CD4-positive, CD25-positive, alpha-beta regulatory T cell (primary cell): Measurements from ENCODE around the gene TWF2. TPM values are rescaled to one million over a fixed set of nuclear protein-coding genes. Genes with fewer than 3 reads are reported as not detected.

ENCODE experiments used
- ATAC-seq, 2 donors: fragments of 150-1000 bp; cut with Tn5 transposase; one replicate each; pipeline ENCODE4 v1.10.0; 2021; ENCODE audit warnings: low read depth in 2 of 2, moderate number of reproducible peaks in 2 of 2, moderate library complexity in 1 of 2
- DNase-seq, 3 donors: peaks; one replicate each; pipeline versions ENCODE4 v3.0.0 to v3.0.0-alpha.2; 2012 to 2022; ENCODE audit warnings: mixed read lengths in 1 of 3
- H3K27ac ChIP-seq: one replicate; pipeline ENCODE4 v1.7.0; 2013; ENCODE audit warnings: mild to moderate bottlenecking, low read length; ENCODE audit not compliant: insufficient read depth, poor library complexity, severe bottlenecking
- H3K27me3 ChIP-seq: one replicate; pipeline ENCODE4 v1.7.0; 2013; ENCODE audit warnings: low read length; ENCODE audit not compliant: control insufficient read depth, insufficient read depth
- H3K36me3 ChIP-seq: one replicate; pipeline ENCODE4 v1.7.0; 2013; ENCODE audit warnings: mild to moderate bottlenecking, low read length, moderate library complexity; ENCODE audit not compliant: control insufficient read depth, insufficient read depth
- H3K4me1 ChIP-seq: 2 replicates; pipeline ENCODE4 v1.7.0; 2013; ENCODE audit warnings: mild to moderate bottlenecking, low read length; ENCODE audit not compliant: insufficient read depth, control insufficient read depth, poor library complexity, severe bottlenecking
- H3K4me3 ChIP-seq: one replicate; pipeline ENCODE4 v1.7.0; 2013; ENCODE audit warnings: low read depth, mild to moderate bottlenecking, low read length, moderate library complexity
- H3K9me3 ChIP-seq, 2 experiments: 1 replicate in 1 of 2; 2 replicates in 1 of 2; pipeline ENCODE4 v1.7.0; 2013; ENCODE audit warnings: low read length in 2 of 2, mild to moderate bottlenecking in 1 of 2, moderate library complexity in 1 of 2; ENCODE audit not compliant: control insufficient read depth in 2 of 2
- H3K27ac Mint-ChIP-seq, 3 donors: one replicate each; pipeline ENCODE4 v1.8.0; 2020 to 2022; ENCODE audit warnings: mild to moderate bottlenecking in 3 of 3, mixed read lengths in 3 of 3, moderate library complexity in 2 of 3
- H3K27me3 Mint-ChIP-seq: one replicate; pipeline ENCODE4 v1.8.0; 2022; ENCODE audit warnings: mild to moderate bottlenecking, mixed read lengths
- H3K36me3 Mint-ChIP-seq: one replicate; pipeline ENCODE4 v1.8.0; 2020; ENCODE audit warnings: mixed read lengths
- H3K4me1 Mint-ChIP-seq, 4 donors: one replicate each; pipeline ENCODE4 v1.8.0; 2020 to 2022; ENCODE audit warnings: mixed read lengths in 4 of 4, mild to moderate bottlenecking in 1 of 4
- H3K4me3 Mint-ChIP-seq, 4 donors: one replicate each; pipeline ENCODE4 v1.8.0; 2020 to 2022; ENCODE audit warnings: mild to moderate bottlenecking in 4 of 4, mixed read lengths in 4 of 4, moderate library complexity in 3 of 4
- H3K9me3 Mint-ChIP-seq, 7 donors: one replicate each; pipeline ENCODE4 v1.8.0; 2020 to 2022; ENCODE audit warnings: mixed read lengths in 7 of 7, mild to moderate bottlenecking in 3 of 7, moderate library complexity in 2 of 7
- polyA plus RNA-seq, 4 donors: library from polyadenylated mRNA; unstranded; fragments of 300-500 nt; fragmentation: Illumina TruSeq; gene quantifications; one replicate each; pipeline ENCODE4 v1.2.3, GENCODE V29; 2021
- total RNA-seq: library from RNA; stranded (reverse); gene quantifications from one replicate; pipeline ENCODE4 v1.2.3, GENCODE V29; 2022

Gene TWF2
- total and polyA plus RNA-seq, 5 donors from 2014 or later: 62.4 to 142 (median 124) TPM

DNA sequence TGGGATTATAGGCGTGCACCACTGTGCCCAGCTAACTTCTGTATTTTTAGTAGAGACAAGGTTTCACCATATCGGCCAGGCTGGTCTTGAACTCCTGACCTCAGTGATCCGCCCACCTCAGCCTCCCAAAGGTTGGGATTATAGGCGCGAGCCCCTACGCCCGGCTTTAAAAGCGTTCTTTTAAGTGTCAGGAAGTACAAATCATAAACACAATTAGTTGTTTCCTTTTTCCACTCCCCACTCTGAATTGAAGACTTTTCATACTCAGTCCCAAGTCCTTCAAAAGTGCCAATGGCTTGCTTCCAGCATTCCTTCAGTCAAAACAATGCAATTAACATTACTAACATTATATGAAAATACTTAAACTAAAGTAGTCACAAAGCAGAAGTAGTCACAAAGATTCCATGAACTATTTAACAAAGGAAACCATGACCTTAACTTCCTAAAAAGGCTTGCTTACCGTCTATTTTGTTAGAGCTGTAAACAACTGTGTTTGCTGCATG is 31.3 kb upstream of the TWF2 start:
- Mint-ChIP-seq H3K27me3 (no peaks in the 10 kb centered on the region), H3K4me1 (peaks cover 21 to 94% (median 69%) of the 10 kb centered on the region in 4 donors), H3K27ac (peak overlapping the region; percentile 96 to 98 (median 96)), H3K9me3 (no peaks in the 10 kb centered on the region), H3K4me3 (peak overlapping the region; percentile 86 to 97 (median 90)), H3K36me3 (peaks cover 53% of the 10 kb centered on the region)
- H3K27ac ChIP-seq: peak overlapping the region; percentile 82
- peak overlapping the region; percentile 65 for H3K4me3 ChIP-seq
- ATAC-seq (no peak), DNase-seq (no peak)
- H3K4me1 ChIP-seq: peaks cover 80% of the 10 kb centered on the region
- H3K36me3 ChIP-seq: peaks cover 55% of the 10 kb centered on the region
- H3K9me3 ChIP-seq: no peaks in the 10 kb centered on the region
- H3K27me3 ChIP-seq: no peaks in the 10 kb centered on the region

DNA sequence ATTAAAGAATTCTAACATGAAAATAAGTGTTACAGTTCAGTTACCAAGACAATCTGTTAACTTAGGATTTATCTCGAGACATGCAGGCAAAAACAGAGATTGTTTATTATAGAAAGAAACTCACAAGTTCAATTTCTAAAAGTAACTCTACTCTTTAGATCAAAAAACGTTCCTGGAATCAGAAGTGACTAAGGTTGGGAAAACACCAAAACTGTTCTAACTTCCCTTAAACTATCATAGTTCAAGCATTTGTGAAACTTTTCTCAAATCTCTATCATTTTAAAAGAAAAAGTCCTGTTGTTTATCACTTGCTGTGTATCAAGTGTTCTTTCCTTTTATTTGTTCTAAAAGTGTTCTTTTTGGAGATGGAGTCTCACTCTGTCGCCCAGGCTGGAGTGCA is 30.8 kb upstream of the TWF2 start:
- H3K27ac ChIP-seq: peak overlapping the region; percentile 82
- Mint-ChIP-seq H3K4me1 (peaks cover 21 to 90% (median 66%) of the 10 kb centered on the region in 4 donors), H3K4me3 (peak overlapping the region; percentile 86 to 97 (median 90)), H3K27me3 (no peaks in the 10 kb centered on the region), H3K36me3 (peaks cover 55% of the 10 kb centered on the region), H3K9me3 (no peaks in the 10 kb centered on the region), H3K27ac (peak overlapping the region; percentile 96 to 98 (median 96))
- no peaks in the 10 kb centered on the region for H3K27me3 ChIP-seq
- peak overlapping the region; percentile 65 for H3K4me3 ChIP-seq
- DNase-seq (no peak), ATAC-seq (no peak)
- no peaks in the 10 kb centered on the region for H3K9me3 ChIP-seq
- H3K4me1 ChIP-seq: peaks cover 75% of the 10 kb centered on the region
- peaks cover 60% of the 10 kb centered on the region for H3K36me3 ChIP-seq

DNA sequence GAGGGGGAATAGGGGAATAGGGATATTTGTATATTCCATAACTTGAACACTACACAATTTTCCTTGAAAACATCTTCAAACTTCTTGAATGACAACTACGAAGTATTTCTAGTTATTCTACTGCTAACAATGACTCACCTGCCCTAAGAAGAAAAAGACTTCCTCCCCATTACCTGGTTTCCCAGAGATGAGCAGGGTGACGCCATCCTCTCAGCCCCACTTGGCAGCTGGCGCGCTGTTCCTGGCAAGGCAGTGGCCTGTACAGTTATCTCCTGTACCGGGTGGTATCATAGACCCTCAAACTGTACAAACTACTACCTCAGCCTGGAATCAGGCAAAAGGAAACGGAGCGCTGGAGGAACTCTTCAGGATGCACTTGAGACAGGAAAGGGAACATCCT is 29.1 kb upstream of the TWF2 start:
- Histone ChIP-seq H3K4me1 (peaks cover 65% of the 10 kb centered on the region), H3K4me3 (peak overlapping the region; percentile 43), H3K36me3 (peaks cover 68% of the 10 kb centered on the region), H3K27me3 (no peaks in the 10 kb centered on the region), H3K27ac (peak overlapping the region; percentile 82), H3K9me3 (no peaks in the 10 kb centered on the region)
- H3K27me3 Mint-ChIP-seq: no peaks in the 10 kb centered on the region
- peak overlapping the region; percentile 59 to 91 (median 87) for H3K27ac Mint-ChIP-seq
- H3K36me3 Mint-ChIP-seq: peaks cover 62% of the 10 kb centered on the region
- peaks cover 33 to 90% (median 66%) of the 10 kb centered on the region in 4 donors for H3K4me1 Mint-ChIP-seq
- no peak for DNase-seq
- H3K9me3 Mint-ChIP-seq: peaks cover 0 to 2% (median 0%) of the 10 kb centered on the region in 7 donors
- ATAC-seq: peak; percentile 77 to 80
- H3K4me3 Mint-ChIP-seq: peak overlapping the region; percentile 42 to 95 (median 70)

GRCh38 chr3:52265387-52265786 is 26.4 kb upstream of the TWF2 start:
- Histone ChIP-seq H3K4me3 (no peak overlapping the region), H3K27ac (no peak overlapping the region), H3K4me1 (peaks cover 57% of the 10 kb centered on the region), H3K36me3 (peaks cover 89% of the 10 kb centered on the region), H3K9me3 (no peaks in the 10 kb centered on the region), H3K27me3 (no peaks in the 10 kb centered on the region)
- DNase-seq (no peak), ATAC-seq (no peak)
- Mint-ChIP-seq H3K4me3 (peak overlapping the region in 1 of 4 donors; percentile 10), H3K4me1 (peaks cover 31 to 91% (median 59%) of the 10 kb centered on the region in 4 donors), H3K36me3 (peaks cover 60% of the 10 kb centered on the region), H3K27me3 (no peaks in the 10 kb centered on the region), H3K27ac (peak overlapping the region in 1 of 3 donors; percentile 41), H3K9me3 (peaks cover 0 to 2% (median 0%) of the 10 kb centered on the region in 7 donors)

- peak overlapping the region; percentile 51 for H3K4me3 ChIP-seq
- ATAC-seq: no peak
- H3K4me1 Mint-ChIP-seq: peaks cover 33 to 90% (median 52%) of the 10 kb centered on the region in 4 donors
- H3K27me3 Mint-ChIP-seq: no peaks in the 10 kb centered on the region
- H3K36me3 Mint-ChIP-seq: peaks cover 66% of the 10 kb centered on the region
- peak overlapping the region in 2 of 4 donors; percentile 46 to 70 for H3K4me3 Mint-ChIP-seq
- no peak overlapping the region for H3K27ac ChIP-seq
- H3K36me3 ChIP-seq: peaks cover 99% of the 10 kb centered on the region
- peak overlapping the region; percentile 9 to 94 (median 32) for H3K27ac Mint-ChIP-seq
- no peaks in the 10 kb centered on the region for H3K9me3 ChIP-seq
- H3K9me3 Mint-ChIP-seq: peaks cover 0 to 2% (median 0%) of the 10 kb centered on the region in 7 donors
- H3K4me1 ChIP-seq: peaks cover 37% of the 10 kb centered on the region
- DNase-seq: no peak
- no peaks in the 10 kb centered on the region for H3K27me3 ChIP-seq
These were observed 23.5 kb upstream of the TWF2 start for GRCh38 chr3:52262447-52262846.

- Histone ChIP-seq H3K4me3 (no peak overlapping the region), H3K27ac (peak overlapping the region; percentile 25), H3K27me3 (no peaks in the 10 kb centered on the region), H3K4me1 (peaks cover 49% of the 10 kb centered on the region), H3K9me3 (no peaks in the 10 kb centered on the region), H3K36me3 (peaks cover 92% of the 10 kb centered on the region)
- H3K27me3 Mint-ChIP-seq: no peaks in the 10 kb centered on the region
- H3K27ac Mint-ChIP-seq: peak overlapping the region in 1 of 3 donors; percentile 81
- H3K36me3 Mint-ChIP-seq: peaks cover 70% of the 10 kb centered on the region
- no peak for ATAC-seq
- no peak for DNase-seq
- peaks cover 0 to under 1% (median 0%) of the 10 kb centered on the region in 7 donors for H3K9me3 Mint-ChIP-seq
- H3K4me1 Mint-ChIP-seq: peaks cover 27 to 97% (median 60%) of the 10 kb centered on the region in 4 donors
- H3K4me3 Mint-ChIP-seq: no peak overlapping the region
These were observed 20.5 kb upstream of the TWF2 start for GRCh38 chr3:52259448-52259847.

- Mint-ChIP-seq H3K27me3 (no peaks in the 10 kb centered on the region), H3K27ac (peak overlapping the region in 1 of 3 donors; percentile 81), H3K4me1 (peaks cover 24 to 97% (median 60%) of the 10 kb centered on the region in 4 donors), H3K4me3 (peak overlapping the region in 1 of 4 donors; percentile 15), H3K36me3 (peaks cover 66% of the 10 kb centered on the region), H3K9me3 (no peaks in the 10 kb centered on the region)
- no peaks in the 10 kb centered on the region for H3K27me3 ChIP-seq
- H3K27ac ChIP-seq: peak overlapping the region; percentile 25
- H3K4me3 ChIP-seq: no peak overlapping the region
- no peak for DNase-seq
- H3K36me3 ChIP-seq: peaks cover 88% of the 10 kb centered on the region
- peaks cover 51% of the 10 kb centered on the region for H3K4me1 ChIP-seq
- H3K9me3 ChIP-seq: no peaks in the 10 kb centered on the region
- ATAC-seq: no peak
These were observed 20.1 kb upstream of the TWF2 start for GRCh38 chr3:52259035-52259434.

DNA sequence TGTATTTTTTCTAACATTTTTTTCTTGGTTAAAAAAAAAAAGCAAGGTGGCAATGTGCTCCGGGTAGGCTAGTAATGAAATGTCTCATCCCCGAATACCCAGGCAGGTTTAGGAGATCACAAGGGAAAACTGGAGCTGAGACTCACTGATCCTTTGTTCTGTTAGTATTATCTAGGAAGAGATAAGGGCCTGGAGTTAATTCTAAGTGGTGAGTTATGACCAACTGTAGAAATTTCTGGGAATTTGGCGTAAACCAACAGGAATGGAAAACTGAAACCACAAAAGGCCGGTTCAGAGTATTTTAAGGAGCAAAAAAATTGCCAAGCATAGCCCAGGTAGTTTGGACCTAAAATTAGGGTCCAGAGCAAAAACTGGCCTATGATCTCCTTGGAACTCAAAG is 19.0 kb upstream of the TWF2 start:
- H3K4me3 ChIP-seq: no peak overlapping the region
- peak overlapping the region; percentile 56 to 81 (median 59) for H3K27ac Mint-ChIP-seq
- H3K27me3 Mint-ChIP-seq: no peaks in the 10 kb centered on the region
- H3K36me3 ChIP-seq: peaks cover 76% of the 10 kb centered on the region
- peak overlapping the region; percentile 57 for H3K27ac ChIP-seq
- H3K4me3 Mint-ChIP-seq: peak overlapping the region in 1 of 4 donors; percentile 15
- no peaks in the 10 kb centered on the region for H3K9me3 Mint-ChIP-seq
- H3K36me3 Mint-ChIP-seq: peaks cover 58% of the 10 kb centered on the region
- no peak for ATAC-seq
- H3K9me3 ChIP-seq: no peaks in the 10 kb centered on the region
- H3K27me3 ChIP-seq: no peaks in the 10 kb centered on the region
- peaks cover 16 to 97% (median 59%) of the 10 kb centered on the region in 4 donors for H3K4me1 Mint-ChIP-seq
- DNase-seq: no peak
- peaks cover 56% of the 10 kb centered on the region for H3K4me1 ChIP-seq
